HEK293 (cell line): ENCODE results near the gene SYNE3.
"Not testable (repeated sequence)": the region's sequence is repeated elsewhere in the genome, so short reads cannot be mapped to it uniquely, and the experiment has no call there.

ENCODE experiments used
- CTCF ChIA-PET: fragments of 350-600 bp; formaldehyde crosslinking; extraction: SDS; loops from one replicate; lab custom pipeline; 2021; ENCODE audit warnings: antibody characterized with exemption; lab: Yijun Ruan, JAX
- POLR2A ChIA-PET: fragments of 300-600 bp; formaldehyde crosslinking; extraction: SDS; loops from one replicate; lab custom pipeline; 2020; ENCODE audit warnings: antibody characterized with exemption, inconsistent platforms; lab: Yijun Ruan, JAX
- H3K27ac ChIP-seq: fragments of 200-500 bp; sonication (Bioruptor generic); 2 replicates; pipeline ENCODE4 v1.5.1; 2014; ENCODE audit warnings: low read depth, low read length, control low read depth, inconsistent platforms; ENCODE audit errors: extremely low read depth
- H3K36me3 ChIP-seq, 2 experiments: fragments of 200-500 bp in 1 of 2; sonication (Bioruptor generic) in 1 of 2; 1 replicate in 1 of 2; 2 replicates in 1 of 2; pipeline ENCODE4 v1.5.1; 2014 to 2017; ENCODE audit warnings: inconsistent platforms in 2 of 2, low read length in 2 of 2; ENCODE audit not compliant: control insufficient read depth in 2 of 2, insufficient read depth in 1 of 2
- H3K4me1 ChIP-seq: fragments of 200-500 bp; sonication (Bioruptor generic); 2 replicates; pipeline ENCODE4 v1.5.1; 2014; ENCODE audit warnings: mild to moderate bottlenecking, low read length, inconsistent platforms; ENCODE audit not compliant: control insufficient read depth, insufficient read depth
- H3K4me3 ChIP-seq: 2 replicates; pipeline ENCODE4 v1.5.1; 2011; ENCODE audit warnings: low read depth, mild to moderate bottlenecking, control low read depth, low read length, moderate library complexity
- H3K9me3 ChIP-seq: fragments of 200-500 bp; sonication (Bioruptor generic); 2 replicates; pipeline ENCODE4 v1.5.1; 2014; ENCODE audit warnings: low read depth, low read length, inconsistent platforms; ENCODE audit not compliant: control insufficient read depth, insufficient read depth
- OVOL3 ChIP-seq: fragments of 450-650 bp; formaldehyde crosslinking; IDR thresholded peaks from 2 replicates; pipeline ENCODE4 v1.5.1; 2016; ENCODE audit warnings: missing biosample characterization, missing genetic modification characterization
- SCRT2 ChIP-seq: fragments of 450-650 bp; formaldehyde crosslinking; IDR thresholded peaks from 2 replicates; pipeline ENCODE4 v1.5.1; 2016; ENCODE audit warnings: missing biosample characterization, missing genetic modification characterization
- ZBTB21 ChIP-seq: fragments of 450-650 bp; formaldehyde crosslinking; IDR thresholded peaks from 2 replicates; pipeline ENCODE4 v1.5.1; 2017; ENCODE audit warnings: missing biosample characterization, missing genetic modification characterization
- ZFP3 ChIP-seq: fragments of 450-650 bp; formaldehyde crosslinking; IDR thresholded peaks from 2 replicates; pipeline ENCODE4 v1.5.1; 2016; ENCODE audit warnings: low read depth, missing biosample characterization, missing genetic modification characterization
- ZIC2 ChIP-seq: fragments of 450-650 bp; formaldehyde crosslinking; IDR thresholded peaks from 2 replicates; pipeline ENCODE4 v1.5.1; 2016; ENCODE audit warnings: missing biosample characterization, missing genetic modification characterization
- ZNF112 ChIP-seq: fragments of 450-650 bp; formaldehyde crosslinking; IDR thresholded peaks from 2 replicates; pipeline ENCODE4 v1.5.0; 2017; ENCODE audit warnings: missing biosample characterization, missing genetic modification characterization
- ZNF16 ChIP-seq: fragments of 450-650 bp; formaldehyde crosslinking; IDR thresholded peaks from 2 replicates; pipeline ENCODE4 v1.5.1; 2016; ENCODE audit warnings: low read depth, missing biosample characterization, missing genetic modification characterization
- ZNF174 ChIP-seq: fragments of 450-650 bp; formaldehyde crosslinking; IDR thresholded peaks from 2 replicates; pipeline ENCODE4 v1.5.0; 2017; ENCODE audit warnings: missing biosample characterization, mild to moderate bottlenecking, missing genetic modification characterization
- ZNF221 ChIP-seq: fragments of 450-650 bp; formaldehyde crosslinking; IDR thresholded peaks from 2 replicates; pipeline ENCODE4 v1.5.1; 2017; ENCODE audit warnings: missing biosample characterization, missing genetic modification characterization, borderline replicate concordance
- ZNF292 ChIP-seq: fragments of 450-650 bp; formaldehyde crosslinking; IDR thresholded peaks from 2 replicates; pipeline ENCODE4 v1.5.1; 2016; ENCODE audit warnings: low read depth, missing biosample characterization, missing genetic modification characterization, borderline replicate concordance
- ZNF366 ChIP-seq: fragments of 450-650 bp; formaldehyde crosslinking; conservative IDR thresholded peaks from 2 replicates; pipeline ENCODE4 v1.5.1; 2016; ENCODE audit warnings: missing biosample characterization, missing genetic modification characterization
- ZNF473 ChIP-seq: fragments of 450-650 bp; formaldehyde crosslinking; IDR thresholded peaks from 2 replicates; pipeline ENCODE4 v1.5.1; 2017; ENCODE audit warnings: missing biosample characterization, missing genetic modification characterization
- ZNF501 ChIP-seq: fragments of 450-650 bp; formaldehyde crosslinking; IDR thresholded peaks from 2 replicates; pipeline ENCODE4 v1.5.1; 2016; ENCODE audit warnings: missing biosample characterization, missing genetic modification characterization
- ZNF510 ChIP-seq: fragments of 450-650 bp; formaldehyde crosslinking; IDR thresholded peaks from 2 replicates; pipeline ENCODE4 v1.5.1; 2018; ENCODE audit warnings: mild to moderate bottlenecking, missing genetic modification characterization, missing biosample characterization; ENCODE audit not compliant: insufficient replicate concordance
- ZNF555 ChIP-seq: fragments of 450-650 bp; formaldehyde crosslinking; conservative IDR thresholded peaks from 2 replicates; pipeline ENCODE4 v1.5.1; 2017; ENCODE audit warnings: missing biosample characterization, mild to moderate bottlenecking, missing genetic modification characterization, inconsistent platforms
- ZNF558 ChIP-seq: fragments of 450-650 bp; formaldehyde crosslinking; IDR thresholded peaks from 2 replicates; pipeline ENCODE4 v1.5.1; 2016; ENCODE audit warnings: missing biosample characterization, missing genetic modification characterization
- ZNF560 ChIP-seq: fragments of 450-650 bp; formaldehyde crosslinking; IDR thresholded peaks from 2 replicates; pipeline ENCODE4 v1.5.1; 2017; ENCODE audit warnings: missing biosample characterization, missing genetic modification characterization, borderline replicate concordance
- ZNF645 ChIP-seq: fragments of 450-650 bp; formaldehyde crosslinking; IDR thresholded peaks from 2 replicates; pipeline ENCODE4; 2016; ENCODE audit warnings: missing biosample characterization, missing genetic modification characterization
- ZNF664 ChIP-seq: fragments of 450-650 bp; formaldehyde crosslinking; IDR thresholded peaks from 2 replicates; pipeline ENCODE4 v1.5.1; 2016; ENCODE audit warnings: missing biosample characterization, missing genetic modification characterization
- ZNF707 ChIP-seq: fragments of 450-650 bp; formaldehyde crosslinking; IDR thresholded peaks from 2 replicates; pipeline ENCODE4 v1.5.1; 2016; ENCODE audit warnings: missing biosample characterization, missing genetic modification characterization
- ZNF776 ChIP-seq: fragments of 450-650 bp; formaldehyde crosslinking; IDR thresholded peaks from 2 replicates; pipeline ENCODE4 v1.5.0; 2017; ENCODE audit warnings: missing biosample characterization, missing genetic modification characterization, borderline replicate concordance
- ZNF777 ChIP-seq: fragments of 450-650 bp; formaldehyde crosslinking; IDR thresholded peaks from 2 replicates; pipeline ENCODE4 v1.5.1; 2017; ENCODE audit warnings: missing biosample characterization, missing genetic modification characterization, borderline replicate concordance
- ZNF785 ChIP-seq: fragments of 450-650 bp; formaldehyde crosslinking; IDR thresholded peaks from 2 replicates; pipeline ENCODE4 v1.5.1; 2016; ENCODE audit warnings: missing biosample characterization, missing genetic modification characterization
- ZSCAN18 ChIP-seq: fragments of 450-650 bp; formaldehyde crosslinking; IDR thresholded peaks from 2 replicates; pipeline ENCODE4 v1.5.1; 2016; ENCODE audit warnings: missing biosample characterization, missing genetic modification characterization
- ZXDB ChIP-seq: fragments of 450-650 bp; formaldehyde crosslinking; IDR thresholded peaks from 2 replicates; pipeline ENCODE4 v1.5.1; 2016; ENCODE audit warnings: missing biosample characterization, missing genetic modification characterization
- TF ChIP-seq, protein P1 (sequence below): fragments of 450-650 bp; formaldehyde crosslinking; IDR thresholded peaks from 2 replicates; pipeline ENCODE4 v1.5.1; 2016; ENCODE audit warnings: missing biosample characterization, missing genetic modification characterization, borderline replicate concordance

SYNE3 gene

GRCh38 chr14:95511687-95512086, 4.8 kb downstream of the SYNE3 start:
- H3K4me3 ChIP-seq, result no peak overlapping the region
- H3K27ac ChIP-seq, result no peak overlapping the region
- peaks cover 4% of the 10 kb centered on the region; the same call in 1 of the 2 replicates for H3K4me1 ChIP-seq
- POLR2A ChIA-PET, result no interaction called here
- H3K9me3 ChIP-seq, result no peaks in the 10 kb centered on the region
- no peaks in the 10 kb centered on the region for H3K36me3 ChIP-seq
- TF ChIP-seq ZFP3 (tag by site-specific recombination) (no peak), ZNF776 (tag by site-specific recombination) (no peak), SCRT2 (peak; percentile 43; the same call in 1 of the 2 replicates), ZNF785 (tag by site-specific recombination) (no peak), ZNF292 (tag by site-specific recombination) (no peak)
- TF ChIP-seq, all 188 proteins: peak for 1
- CTCF ChIA-PET, result interaction anchor here (0.9 kb wide), 1 partner anchor 15 kb away, joined by 3 read pairs; no protein-coding TSS in a partner anchor

GRCh38 chr14:95510804-95511203, 5.6 kb downstream of the SYNE3 start:
- Histone ChIP-seq H3K27ac (no peak overlapping the region), H3K4me1 (peaks cover 4% of the 10 kb centered on the region; the same call in 1 of the 2 replicates), H3K9me3 (no peaks in the 10 kb centered on the region), H3K36me3 (no peaks in the 10 kb centered on the region), H3K4me3 (no peak overlapping the region)
- ChIA-PET POLR2A (no interaction called here), CTCF (interaction anchor here (0.9 kb wide), 1 partner anchor 16 kb away, joined by 3 read pairs; no protein-coding TSS in a partner anchor)
- TF ChIP-seq ZNF221 (tag by site-specific recombination), result no peak
- no peak for TF ChIP-seq ZNF555 (tag by site-specific recombination)
- no peak for TF ChIP-seq ZNF560
- TF ChIP-seq ZNF558, result no peak
- TF ChIP-seq ZNF473 (tag by site-specific recombination), result no peak
- no peak for TF ChIP-seq OVOL3 (tag by site-specific recombination)
- TF ChIP-seq ZNF174 (tag by site-specific recombination), result no peak
- TF ChIP-seq ZNF777 (tag by site-specific recombination), result no peak
- no peak for TF ChIP-seq ZNF510 (tag by site-specific recombination)
- no peak for TF ChIP-seq ZSCAN18 (tag by site-specific recombination)
- no peak for TF ChIP-seq ZNF501
- TF ChIP-seq ZNF707 (tag by site-specific recombination), result no peak
- TF ChIP-seq ZNF112, result no peak
- no peak for TF ChIP-seq ZNF16 (tag by site-specific recombination)

GRCh38 chr14:95510344-95510743, 6.1 kb downstream of the SYNE3 start:
- CTCF ChIA-PET, H3K27ac ChIP-seq, POLR2A ChIA-PET, H3K4me1 ChIP-seq, H3K4me3 ChIP-seq, H3K9me3 ChIP-seq, H3K36me3 ChIP-seq: not testable (repeated sequence)

GRCh38 chr14:95509495-95509894, 7.0 kb downstream of the SYNE3 start:
- ChIA-PET POLR2A (no interaction called here), CTCF (interaction anchor here (0.7 to 1.0 kb wide), 2 partner anchors 18 to 709 kb away, joined by 3 read pairs; no protein-coding TSS in a partner anchor)
- no peaks in the 10 kb centered on the region for H3K4me1 ChIP-seq
- H3K4me3 ChIP-seq, result no peak overlapping the region
- H3K9me3 ChIP-seq, result no peaks in the 10 kb centered on the region
- H3K27ac ChIP-seq, result no peak overlapping the region
- no peaks in the 10 kb centered on the region for H3K36me3 ChIP-seq
- TF ChIP-seq ZIC2 (tag by site-specific recombination) (no peak), ZBTB21 (no peak), ZNF645 (tag by site-specific recombination) (no peak), ZNF366 (no peak), ZNF664 (no peak), ZXDB (tag by site-specific recombination) (no peak), ZFP3 (tag by site-specific recombination) (no peak)
- TF ChIP-seq, protein P1, sequence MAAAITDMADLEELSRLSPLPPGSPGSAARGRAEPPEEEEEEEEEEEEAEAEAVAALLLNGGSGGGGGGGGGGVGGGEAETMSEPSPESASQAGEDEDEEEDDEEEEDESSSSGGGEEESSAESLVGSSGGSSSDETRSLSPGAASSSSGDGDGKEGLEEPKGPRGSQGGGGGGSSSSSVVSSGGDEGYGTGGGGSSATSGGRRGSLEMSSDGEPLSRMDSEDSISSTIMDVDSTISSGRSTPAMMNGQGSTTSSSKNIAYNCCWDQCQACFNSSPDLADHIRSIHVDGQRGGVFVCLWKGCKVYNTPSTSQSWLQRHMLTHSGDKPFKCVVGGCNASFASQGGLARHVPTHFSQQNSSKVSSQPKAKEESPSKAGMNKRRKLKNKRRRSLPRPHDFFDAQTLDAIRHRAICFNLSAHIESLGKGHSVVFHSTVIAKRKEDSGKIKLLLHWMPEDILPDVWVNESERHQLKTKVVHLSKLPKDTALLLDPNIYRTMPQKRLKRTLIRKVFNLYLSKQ, result no peak
